Stimulated activated CD8-positive, alpha-beta memory T cell treated with anti-CD3 and anti-CD28 coated beads, Interleukin-4, amount 100 ng/mL, for 48 hours (primary cell): ENCODE data around the gene PDCL3.

Source experiments
- DNase-seq: peaks from one replicate; pipeline ENCODE4 v3.0.0-alpha.2; 2020

PDCL3 gene

GRCh38 chr2:100612388-100613000 lies 49.7 kb downstream of the PDCL3 start:
- DNase-seq, result no peak

- DNase-seq, result no peak
Measured at GRCh38 chr2:100613719-100614118, 50.9 kb downstream of the PDCL3 start.

GRCh38 chr2:100614455-100615000 lies 51.7 kb downstream of the PDCL3 start:
- no peak for DNase-seq

- DNase-seq, result no peak
Measured at GRCh38 chr2:100615471-100615870, 52.7 kb downstream of the PDCL3 start.

GRCh38 chr2:100615886-100616285 lies 53.1 kb downstream of the PDCL3 start:
- no peak for DNase-seq

GRCh38 chr2:100616841-100617390 lies 54.1 kb downstream of the PDCL3 start:
- no peak for DNase-seq

- no peak for DNase-seq
Measured at GRCh38 chr2:100619951-100620350, 57.2 kb downstream of the PDCL3 start.

- DNase-seq, result no peak
Measured at GRCh38 chr2:100620481-100620880, 57.7 kb downstream of the PDCL3 start.

GRCh38 chr2:100621371-100621951 lies 58.7 kb downstream of the PDCL3 start:
- no peak for DNase-seq

- no peak for DNase-seq
Measured at GRCh38 chr2:100623033-100623715, 60.4 kb downstream of the PDCL3 start.

- DNase-seq, result no peak
Measured at GRCh38 chr2:100623930-100624329, 61.1 kb downstream of the PDCL3 start.

GRCh38 chr2:100624536-100624935 lies 61.7 kb downstream of the PDCL3 start:
- DNase-seq, result no peak

- DNase-seq, result no peak
Measured at GRCh38 chr2:100625717-100626116, 62.9 kb downstream of the PDCL3 start.
